IMR-90 (cell line): ENCODE measurements around the gene NPIPB2. TPM values are rescaled to one million over a fixed set of nuclear protein-coding genes. Genes with fewer than 3 reads are reported as not detected.

ENCODE experiments used
- ATAC-seq: fragments of 200-7000 bp; cut with Tn5 transposase; 2 replicates; pipeline ENCODE4 v1.9.1; 2020; ENCODE audit warnings: low read depth, mild to moderate bottlenecking, moderate library complexity
- BruUV-seq: library from RNA; stranded (reverse); fragments of 400-500 nt; replicated peaks from 2 replicates; lab custom pipeline; 2021; lab: Mats Ljungman, UMichigan
- CTCF ChIA-PET: fragments of 300-600 bp; formaldehyde crosslinking; extraction: SDS; loops from one replicate; lab custom pipeline; 2021; ENCODE audit warnings: antibody characterized with exemption; lab: Yijun Ruan, JAX
- POLR2A ChIA-PET: fragments of 300-600 bp; sonication (Branson Sonifier 250); formaldehyde crosslinking; loops from one replicate; lab custom pipeline; 2022; ENCODE audit warnings: antibody characterized with exemption; ENCODE audit not compliant: unreplicated experiment; lab: Charles Lee
- DNase-seq: peaks from one replicate; pipeline ENCODE4 v3.0.0; 2013
- H2AFZ ChIP-seq: replicated peaks from 2 replicates; pipeline ENCODE3; 2013; ENCODE audit warnings: low read length, mild to moderate bottlenecking; ENCODE audit not compliant: poor library complexity
- H2AK5ac ChIP-seq: 2 replicates; pipeline ENCODE4 v1.6.1; 2013; ENCODE audit warnings: low read depth, low read length, inconsistent platforms
- H2AK9ac ChIP-seq: replicated peaks from 2 replicates; pipeline ENCODE3; 2013; ENCODE audit warnings: mild to moderate bottlenecking, low read depth, low read length, moderate library complexity; ENCODE audit not compliant: poor library complexity
- H2BK120ac ChIP-seq: 2 replicates; pipeline ENCODE4 v1.6.1; 2013; ENCODE audit warnings: low read depth, low read length, inconsistent platforms
- H2BK15ac ChIP-seq: 3 replicates; pipeline ENCODE4 v1.6.1; 2013; ENCODE audit warnings: low read depth, low read length, inconsistent platforms
- H2BK20ac ChIP-seq: 2 replicates; pipeline ENCODE4 v1.6.1; 2013; ENCODE audit warnings: low read depth, mild to moderate bottlenecking, inconsistent platforms, low read length, moderate library complexity
- H2BK5ac ChIP-seq: 2 replicates; pipeline ENCODE4 v1.6.1; 2013; ENCODE audit warnings: mild to moderate bottlenecking, low read depth, low read length, inconsistent platforms; ENCODE audit not compliant: poor library complexity, severe bottlenecking
- H3K14ac ChIP-seq: replicated peaks from 2 replicates; pipeline ENCODE4 v1.6.1; 2013; ENCODE audit warnings: low read depth, low read length, inconsistent platforms
- H3K18ac ChIP-seq: 2 replicates; pipeline ENCODE4 v1.6.1; 2013; ENCODE audit warnings: low read depth, low read length, control low read depth
- H3K23ac ChIP-seq: 2 replicates; pipeline ENCODE4 v1.6.1; 2013; ENCODE audit warnings: low read depth, low read length, inconsistent platforms
- H3K27ac ChIP-seq: 2 replicates; pipeline ENCODE4 v1.5.1; 2013; ENCODE audit warnings: mild to moderate bottlenecking, control low read depth, low read length; ENCODE audit not compliant: insufficient read depth
- H3K27me3 ChIP-seq: 2 replicates; pipeline ENCODE4 v1.6.1; 2013; ENCODE audit warnings: low read length; ENCODE audit not compliant: control insufficient read depth, insufficient read depth
- H3K36me3 ChIP-seq: 2 replicates; pipeline ENCODE4 v1.6.1; 2013; ENCODE audit warnings: low read length, mixed read lengths; ENCODE audit not compliant: control insufficient read depth, insufficient read depth
- H3K4ac ChIP-seq: 2 replicates; pipeline ENCODE4 v1.6.1; 2013; ENCODE audit warnings: low read depth, low read length, inconsistent platforms
- H3K4me1 ChIP-seq: 2 replicates; pipeline ENCODE4 v1.6.1; 2013; ENCODE audit warnings: low read length, mixed read lengths; ENCODE audit not compliant: control insufficient read depth, insufficient read depth
- H3K4me2 ChIP-seq: 2 replicates; pipeline ENCODE4 v1.6.1; 2013; ENCODE audit warnings: low read depth, mild to moderate bottlenecking, control low read depth, low read length, moderate library complexity
- H3K4me3 ChIP-seq: 2 replicates; pipeline ENCODE4 v1.5.1; 2013; ENCODE audit warnings: low read depth, mild to moderate bottlenecking, control low read depth, low read length, moderate library complexity; ENCODE audit not compliant: insufficient read depth
- H3K56ac ChIP-seq: 2 replicates; pipeline ENCODE4 v1.6.1; 2013; ENCODE audit warnings: low read length, inconsistent platforms; ENCODE audit not compliant: insufficient read depth; ENCODE audit errors: extremely low read depth
- H3K79me1 ChIP-seq, 2 experiments: 2 replicates each; pipeline ENCODE4 v1.6.1; 2013; ENCODE audit warnings: low read length in 2 of 2, inconsistent platforms in 1 of 2, low read depth in 1 of 2
- H3K9ac ChIP-seq: 2 replicates; pipeline ENCODE4 v1.6.1; 2013; ENCODE audit warnings: low read depth, low read length, control low read depth
- H3K9me1 ChIP-seq: 2 replicates; pipeline ENCODE4 v1.6.1; 2013; ENCODE audit warnings: low read length, inconsistent platforms; ENCODE audit not compliant: insufficient read depth
- H3K9me3 ChIP-seq: 2 replicates; pipeline ENCODE4 v1.6.1; 2013; ENCODE audit warnings: low read length; ENCODE audit not compliant: control insufficient read depth, insufficient read depth
- H4K20me1 ChIP-seq: 2 replicates; pipeline ENCODE4 v1.6.1; 2013; ENCODE audit warnings: low read length, inconsistent platforms; ENCODE audit not compliant: insufficient read depth
- H4K5ac ChIP-seq: 2 replicates; pipeline ENCODE4 v1.6.1; 2013; ENCODE audit warnings: mild to moderate bottlenecking, low read depth, low read length, control low read depth
- H4K8ac ChIP-seq, 2 experiments: 2 replicates each; pipeline ENCODE4 v1.6.1; 2013; ENCODE audit warnings: low read depth in 2 of 2, low read length in 2 of 2, control low read depth in 1 of 2, inconsistent platforms in 1 of 2
- H4K91ac ChIP-seq: 2 replicates; pipeline ENCODE4 v1.6.1; 2013; ENCODE audit warnings: low read depth, low read length, inconsistent platforms; ENCODE audit not compliant: insufficient read depth
- BHLHE40 ChIP-seq: fragments of 150-350 bp; IDR thresholded peaks from 2 replicates; pipeline ENCODE4 v1.6.1; 2016; ENCODE audit warnings: mild to moderate bottlenecking, low read depth, low read length
- CEBPB ChIP-seq: IDR thresholded peaks from 2 replicates; pipeline ENCODE4 v1.6.1; 2012; ENCODE audit warnings: low read depth, low read length, improper control_type of control experiment
- CHD1 ChIP-seq: IDR thresholded peaks from 2 replicates; pipeline ENCODE4 v1.6.1; 2012; ENCODE audit warnings: low read depth, low read length, improper control_type of control experiment
- CTCF ChIP-seq: conservative IDR thresholded peaks from 2 replicates; pipeline ENCODE4 v1.5.1; 2012; ENCODE audit warnings: mild to moderate bottlenecking, low read depth, low read length, improper control_type of control experiment
- ELK1 ChIP-seq: fragments of 150-350 bp; IDR thresholded peaks from 2 replicates; pipeline ENCODE4 v1.6.1; 2016; ENCODE audit warnings: low read depth, mild to moderate bottlenecking, low read length, moderate library complexity, borderline replicate concordance
- FOS ChIP-seq: fragments of 150-350 bp; IDR thresholded peaks from 2 replicates; pipeline ENCODE4 v1.6.1; 2016; ENCODE audit warnings: low read depth, low read length
- MAFK ChIP-seq: IDR thresholded peaks from 2 replicates; pipeline ENCODE4 v1.6.1; 2012; ENCODE audit warnings: low read depth, low read length, improper control_type of control experiment
- MAZ ChIP-seq: IDR thresholded peaks from 2 replicates; pipeline ENCODE4 v1.6.1; 2012; ENCODE audit warnings: low read depth, mild to moderate bottlenecking, low read length, improper control_type of control experiment, moderate library complexity, borderline replicate concordance
- MXI1 ChIP-seq: IDR thresholded peaks from 2 replicates; pipeline ENCODE4 v1.6.1; 2012; ENCODE audit warnings: low read depth, mild to moderate bottlenecking, low read length, moderate library complexity, borderline replicate concordance
- NFE2L2 ChIP-seq: fragments of 150-350 bp; IDR thresholded peaks from 2 replicates; pipeline ENCODE4 v1.6.1; 2016; ENCODE audit warnings: low read depth, mild to moderate bottlenecking, low read length
- POLR2A ChIP-seq: IDR thresholded peaks from 2 replicates; pipeline ENCODE4 v1.6.1; 2012; ENCODE audit warnings: mild to moderate bottlenecking, low read depth, low read length
- RAD21 ChIP-seq: IDR thresholded peaks from 2 replicates; pipeline ENCODE4 v1.6.1; 2012; ENCODE audit warnings: low read length, improper control_type of control experiment
- RCOR1 ChIP-seq: IDR thresholded peaks from 2 replicates; pipeline ENCODE4 v1.6.1; 2012; ENCODE audit warnings: mild to moderate bottlenecking, low read length, improper control_type of control experiment; ENCODE audit not compliant: insufficient replicate concordance
- RFX5 ChIP-seq: IDR thresholded peaks from 2 replicates; pipeline ENCODE4 v1.8.0; 2012; ENCODE audit warnings: low read depth, mild to moderate bottlenecking, low read length, moderate library complexity
- SMC3 ChIP-seq: fragments of 150-350 bp; IDR thresholded peaks from 2 replicates; pipeline ENCODE4 v1.6.1; 2016; ENCODE audit warnings: low read depth, mild to moderate bottlenecking, antibody characterized with exemption, low read length, moderate library complexity
- USF2 ChIP-seq: fragments of 150-350 bp; IDR thresholded peaks from 2 replicates; pipeline ENCODE4 v1.6.1; 2017; ENCODE audit warnings: mild to moderate bottlenecking, antibody characterized with exemption, low read length, low read depth
- WGBS, 2 experiments: methylation state at CpG; one replicate each; pipeline versions ENCODE4 v1.1.5 to v1.1.7; 2013; ENCODE audit warnings: missing lambda C conversion rate in 2 of 2; ENCODE audit not compliant: insufficient read length in 1 of 2; ENCODE audit errors: extremely low coverage in 2 of 2; 5-methylcytosine and 5-hydroxymethylcytosine counted together
- dilution Hi-C: fragments of 300-500 bp; cut with HindIII; formaldehyde crosslinking; loops from one replicate; pipeline ENCODE4 v1.14.3; 2018; ENCODE audit warnings: low sequenced_read_pairs; ENCODE audit not compliant: unreplicated experiment
- in situ Hi-C: fragments of 300-500 bp; cut with MboI; formaldehyde crosslinking; loops from 3 replicates; pipeline ENCODE4 v1.14.3; 2019; ENCODE audit warnings: low sequenced_read_pairs, inconsistent platforms, mixed read lengths
- intact Hi-C: fragments of 100-400 bp; cut with micrococcal nuclease; formaldehyde crosslinking; loops from 2 replicates; pipeline ENCODE4 v1.10.0; 2022
- polyA plus RNA-seq, 3 experiments: library from polyadenylated mRNA; depleted of rRNA; stranded (reverse); fragments of >200 nt; gene quantifications; 2 replicates each; pipeline ENCODE4 v1.2.3, GENCODE V29; 2012; ENCODE audit warnings: low replicate concordance in 1 of 3
- total RNA-seq: library from RNA; depleted of rRNA; stranded (reverse); fragments of >200 nt; gene quantifications from 2 replicates; pipeline ENCODE4 v1.2.3, GENCODE V29; 2012

NPIPB2 gene
- total and polyA plus RNA-seq, 2 of the 4 experiments (the other 2 are of a cell fraction), result 2.2 to 7.7 TPM

- Histone ChIP-seq H3K18ac (peak overlapping the region; percentile 19), H2BK20ac (peak overlapping the region; percentile 81), H4K20me1 (no peaks in the 10 kb centered on the region), H3K4me3 (no peak overlapping the region), H2BK5ac (peak overlapping the region; percentile 82), H3K36me3 (no peaks in the 10 kb centered on the region), H3K14ac (peak overlapping the region; percentile 64), H3K4me2 (peak overlapping the region; percentile 77), H3K9me1 (peaks cover 7% of the 10 kb centered on the region), H3K9me3 (no peaks in the 10 kb centered on the region), H3K27me3 (no peaks in the 10 kb centered on the region), H3K79me1 (no peaks in the 10 kb centered on the region), H3K4ac (peak overlapping the region; percentile 85), H4K5ac (0 out of 2 replicates have a peak overlapping the region, but pooled peaks have one; percentile 45), H3K4me1 (peaks cover 8% of the 10 kb centered on the region), H3K56ac (no peak overlapping the region), H4K91ac (peak overlapping the region; percentile 26), H2AK9ac (peak overlapping the region; percentile 80), H2AK5ac (peak overlapping the region; percentile 48; the same call in 1 of the 2 replicates), H4K8ac (peak overlapping the region in 1 of 2 experiments; percentile 74; a peak in 2 of 4 replicates), H3K23ac (peak overlapping the region; percentile 11; the same call in 1 of the 2 replicates), H3K27ac (peak overlapping the region; percentile 77), H2AFZ (peak overlapping the region; percentile 85), H3K9ac (no peak overlapping the region), H2BK120ac (peak overlapping the region; percentile 90), H2BK15ac (peak overlapping the region; percentile 54; the same call in 1 of the 3 replicates)
- DNase-seq, result peak; percentile 28
- TF ChIP-seq SMC3 (no peak), RFX5 (no peak), BHLHE40 (no peak), ELK1 (no peak), USF2 (no peak), FOS (no peak), MAFK (no peak), RAD21 (no peak), POLR2A (no peak), CTCF (no peak), CEBPB (no peak), CHD1 (no peak), MAZ (no peak), NFE2L2 (no peak), MXI1 (no peak), RCOR1 (no peak)
- intact Hi-C loops, result no loop called here
- dilution Hi-C loops, result no loop called here
- ChIA-PET POLR2A (no interaction called here), CTCF (no interaction called here)
- BruUV-seq, result no TSS peak
- in situ Hi-C loops, result no loop called here
- WGBS, 2 experiments, result 100% methylated on average over 1 of the region's 5 CpGs; no CpG with 5 or more reads in 1 of the 2 experiments
- ATAC-seq, result peak; percentile 48; the same call in 1 of the 2 replicates
Observed at GRCh38 chr16:11950388-11950787, 8.5 kb upstream of the NPIPB2 start.
